DLD1 (cell line): ENCODE results near the gene IRX4.
"Not testable (repeated sequence)": the region's sequence is repeated elsewhere in the genome, so short reads cannot be mapped to it uniquely, and the experiment has no call there.

ENCODE experiments used
- in situ Hi-C: cut with HindIII; loops from 2 replicates; pipeline ENCODE4 v1.10.0; 2017; ENCODE audit warnings: low sequenced_read_pairs

Gene IRX4

DNA sequence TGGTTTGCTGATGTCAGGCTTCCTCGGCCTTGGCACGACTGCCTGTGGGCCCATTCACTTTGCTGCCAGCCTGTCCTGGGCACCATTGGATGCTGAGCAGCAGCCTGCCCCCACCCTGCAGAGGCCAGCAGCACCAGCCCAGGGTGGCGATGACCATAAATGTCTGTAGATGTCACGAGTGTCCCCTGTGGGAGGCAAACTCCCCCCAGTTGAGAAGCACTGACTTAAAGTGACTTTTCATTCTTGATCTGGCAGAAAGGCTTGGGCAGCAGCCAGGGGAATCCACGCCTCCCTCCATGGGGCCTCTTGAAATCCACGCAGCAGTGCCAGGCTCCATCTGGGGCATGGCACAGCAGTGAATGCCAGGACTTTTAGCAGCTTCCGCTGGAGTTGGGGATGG is 21.8 kb downstream of the IRX4 start:
- in situ Hi-C loops, result no loop called here

DNA sequence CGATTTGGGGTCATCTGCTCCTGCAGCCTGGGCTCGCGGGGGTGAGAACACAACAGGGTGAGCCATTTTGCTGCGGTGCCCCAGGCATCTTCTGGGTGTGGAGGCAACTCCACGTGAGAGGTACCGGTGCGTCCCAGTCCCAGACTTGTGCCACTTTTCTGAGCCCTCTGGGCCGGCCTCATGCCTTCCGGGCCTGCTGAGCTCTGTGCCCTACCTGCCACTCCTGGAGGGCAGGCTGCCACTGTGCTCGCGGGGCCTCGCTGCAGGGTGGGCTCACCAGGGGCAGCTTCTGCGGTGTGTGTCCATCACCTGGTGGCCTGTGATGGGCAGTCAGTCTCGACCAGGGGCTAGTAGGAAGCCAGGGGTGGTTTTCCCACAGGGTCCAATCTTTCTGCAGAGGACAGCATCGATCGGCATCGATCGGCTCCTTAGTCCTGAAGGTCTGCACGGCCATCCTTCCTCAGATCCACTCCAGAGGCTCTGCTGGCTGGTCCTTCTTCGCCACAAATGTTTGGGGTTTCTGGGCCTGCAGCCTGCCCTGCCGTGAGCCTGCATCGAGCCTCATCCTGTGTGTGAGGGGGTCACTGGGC is 22.6 kb downstream of the IRX4 start:
- in situ Hi-C loops, result no loop called here

DNA sequence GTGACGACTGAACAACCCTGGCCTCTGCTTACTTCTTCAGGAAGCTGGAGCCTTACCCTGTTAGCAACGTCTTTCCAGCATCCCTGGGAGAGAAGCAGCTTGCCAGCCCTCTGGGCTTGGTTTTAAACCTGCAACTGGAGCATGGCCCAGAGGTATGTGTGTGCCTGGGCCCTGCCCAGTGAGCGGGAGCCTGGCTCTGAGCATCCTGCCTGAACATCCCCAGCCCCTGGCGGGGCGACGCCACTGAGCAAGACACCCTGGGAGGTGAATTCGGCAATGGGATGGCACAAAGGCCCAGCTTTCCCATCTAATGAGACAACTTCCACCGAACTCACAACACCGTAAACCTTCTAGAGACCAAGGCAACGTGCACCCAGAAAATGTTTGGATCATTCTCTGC is 23.6 kb downstream of the IRX4 start:
- in situ Hi-C loops, result no loop called here

DNA sequence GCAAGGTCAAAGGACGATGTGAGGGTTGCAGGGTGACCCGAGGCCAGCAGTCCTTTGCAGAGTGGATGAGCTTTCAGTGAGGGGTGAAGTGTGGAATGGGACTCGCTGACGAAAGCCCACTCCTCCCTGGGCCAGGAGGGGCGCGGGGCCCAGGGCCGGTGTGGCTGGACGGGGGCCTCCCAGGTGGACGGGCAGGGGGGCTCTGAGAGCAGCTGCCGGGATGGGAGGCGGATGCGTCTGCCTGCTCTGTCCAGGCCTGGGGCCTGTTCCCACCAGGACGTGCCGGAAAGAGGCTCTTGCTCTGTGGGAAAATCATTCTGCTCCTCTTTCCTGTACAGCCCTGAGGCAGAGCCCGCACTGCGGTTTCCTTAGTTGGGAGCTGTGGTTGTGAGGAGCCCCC is 24.3 kb downstream of the IRX4 start:
- in situ Hi-C loops, result no loop called here

DNA sequence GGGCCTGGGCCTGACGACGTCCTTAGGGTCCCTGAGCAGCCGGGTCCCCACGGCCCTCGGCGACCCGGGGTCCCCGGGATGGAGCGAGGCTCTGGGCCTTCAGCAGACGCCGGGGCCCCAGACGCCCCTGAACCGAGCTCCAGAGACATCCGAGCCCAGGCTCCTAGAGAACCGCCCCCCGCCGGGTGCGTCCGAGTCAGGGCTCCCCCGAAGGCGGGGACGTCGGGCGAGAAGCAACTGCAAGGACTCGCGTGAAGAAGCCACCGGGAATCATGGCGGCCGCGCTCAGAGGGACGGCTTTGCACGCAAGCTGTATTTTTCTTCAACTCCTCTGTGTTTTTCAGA is 25.5 kb downstream of the IRX4 start:
- in situ Hi-C loops, result no loop called here

DNA sequence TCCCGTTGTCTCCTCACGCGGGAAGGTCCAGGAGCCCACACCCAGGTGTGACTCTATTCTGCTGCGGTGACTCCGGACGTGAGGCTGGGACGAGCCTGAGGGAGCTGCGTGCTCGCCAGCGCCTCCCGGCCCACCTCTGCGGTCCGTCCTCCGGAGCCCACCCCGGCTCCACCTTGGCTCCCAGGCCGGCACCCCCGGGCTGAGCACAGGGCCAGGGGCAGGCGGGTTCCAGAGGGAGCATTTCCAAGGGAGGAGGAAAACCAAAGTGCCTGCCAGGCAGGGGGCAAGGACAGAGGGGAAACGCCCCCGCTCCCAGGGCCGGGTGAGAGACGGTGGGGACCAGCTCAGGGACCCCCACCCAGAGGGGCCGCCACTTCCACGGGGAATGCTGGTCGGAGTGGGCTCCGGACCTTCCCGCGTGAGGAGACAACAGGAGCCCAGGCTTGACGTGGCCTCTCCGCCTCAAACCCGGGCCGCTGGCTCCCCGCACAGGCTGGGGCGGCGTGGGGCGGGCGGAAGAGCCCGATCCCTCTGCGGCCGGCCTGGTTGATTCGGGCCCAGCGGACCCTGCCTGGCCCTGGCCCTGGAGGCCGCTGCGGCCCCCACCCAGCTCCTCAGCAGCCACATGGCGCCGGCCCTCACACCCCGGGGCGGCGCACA is 26.0 kb downstream of the IRX4 start:
- in situ Hi-C loops, result no loop called here

DNA sequence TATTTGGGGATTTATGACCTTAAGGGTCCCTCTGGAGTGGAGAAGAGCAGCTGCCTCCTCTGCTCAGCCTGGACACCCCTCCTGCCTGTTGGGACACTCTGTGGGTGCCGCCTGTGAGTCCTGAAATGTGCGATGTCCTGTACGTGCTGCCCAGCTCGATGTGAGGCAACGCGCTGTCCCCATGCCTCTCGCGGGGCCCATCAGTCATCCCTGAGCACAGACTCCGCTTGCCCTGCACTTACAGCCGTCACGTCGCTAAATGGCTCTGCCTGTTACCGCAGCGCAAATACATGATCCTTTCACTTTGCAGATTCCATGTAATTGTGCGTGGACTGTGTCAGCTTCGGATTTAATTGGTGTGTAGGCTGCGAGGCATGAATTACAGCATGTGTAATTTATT is 27.1 kb downstream of the IRX4 start:
- in situ Hi-C loops, result no loop called here

DNA sequence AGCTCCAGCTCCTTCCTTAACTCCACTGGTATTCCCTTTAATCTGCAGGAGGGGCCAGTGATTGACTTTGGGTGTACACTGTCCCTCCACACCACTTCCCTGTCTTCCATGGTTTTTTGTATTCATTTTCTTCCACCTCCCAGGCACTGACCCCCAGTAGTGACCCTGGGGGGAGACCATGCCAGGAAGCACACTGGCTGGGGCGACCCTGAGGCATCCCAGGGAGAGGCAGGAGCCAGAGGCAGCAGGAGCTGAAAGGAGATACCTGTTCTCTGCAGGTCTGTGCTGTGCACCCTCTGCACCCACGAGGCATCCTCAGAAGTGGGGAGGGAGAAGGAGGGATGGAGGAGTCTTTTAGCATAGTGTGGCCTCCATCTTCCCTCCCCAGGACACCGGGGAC is 27.6 kb downstream of the IRX4 start:
- in situ Hi-C loops, result no loop called here

DNA sequence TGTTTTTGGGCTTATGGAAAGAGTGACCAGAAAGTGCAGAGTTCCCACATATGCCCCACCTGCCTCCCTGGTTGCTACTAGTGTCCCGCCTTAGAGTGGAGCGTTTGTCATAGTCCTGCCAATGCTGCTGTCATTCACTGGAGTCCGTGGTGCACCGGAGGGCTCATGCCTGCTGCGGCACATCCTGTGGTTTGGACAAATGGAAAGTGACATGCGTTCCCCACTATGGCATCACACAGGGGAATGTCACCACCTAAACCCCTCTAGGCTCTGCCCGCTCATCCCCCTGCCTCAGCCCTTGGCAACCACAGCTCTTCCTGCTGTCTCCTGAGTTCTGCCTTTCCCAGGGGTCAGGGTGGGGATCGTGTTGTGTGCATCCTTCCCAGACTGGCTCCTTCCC is 29.2 kb downstream of the IRX4 start:
- in situ Hi-C loops, result no loop called here

DNA sequence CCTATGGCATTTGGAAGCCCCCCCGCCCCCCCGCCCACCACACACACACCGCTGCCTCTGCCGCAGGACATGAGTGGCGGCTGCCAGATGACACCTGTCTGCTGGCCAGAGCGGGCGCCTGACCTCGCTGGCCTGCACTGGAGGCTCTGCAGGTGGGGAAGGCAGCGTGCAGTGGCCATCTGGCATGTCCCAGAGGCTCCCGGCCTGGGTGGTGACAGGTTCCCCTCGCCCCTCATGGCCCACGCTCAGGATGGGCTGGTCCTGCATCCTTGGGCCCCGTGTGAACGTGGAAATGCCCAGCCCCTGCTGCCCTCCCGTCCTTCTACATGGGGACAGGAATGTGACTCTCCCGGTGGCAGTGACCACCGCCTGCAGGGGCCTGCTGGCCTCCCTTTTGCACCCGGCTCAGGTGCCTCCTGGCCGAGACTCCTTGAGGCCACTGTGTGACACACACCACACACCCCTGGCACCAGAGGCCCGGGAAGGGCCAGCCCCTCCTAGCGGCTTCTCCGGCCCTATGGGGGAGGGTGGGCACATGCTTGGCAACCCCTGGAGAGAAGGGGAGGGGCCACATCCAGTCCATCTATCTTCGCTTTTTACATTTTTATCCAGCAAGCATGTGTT is 30.3 kb downstream of the IRX4 start:
- in situ Hi-C loops, result no loop called here

DNA sequence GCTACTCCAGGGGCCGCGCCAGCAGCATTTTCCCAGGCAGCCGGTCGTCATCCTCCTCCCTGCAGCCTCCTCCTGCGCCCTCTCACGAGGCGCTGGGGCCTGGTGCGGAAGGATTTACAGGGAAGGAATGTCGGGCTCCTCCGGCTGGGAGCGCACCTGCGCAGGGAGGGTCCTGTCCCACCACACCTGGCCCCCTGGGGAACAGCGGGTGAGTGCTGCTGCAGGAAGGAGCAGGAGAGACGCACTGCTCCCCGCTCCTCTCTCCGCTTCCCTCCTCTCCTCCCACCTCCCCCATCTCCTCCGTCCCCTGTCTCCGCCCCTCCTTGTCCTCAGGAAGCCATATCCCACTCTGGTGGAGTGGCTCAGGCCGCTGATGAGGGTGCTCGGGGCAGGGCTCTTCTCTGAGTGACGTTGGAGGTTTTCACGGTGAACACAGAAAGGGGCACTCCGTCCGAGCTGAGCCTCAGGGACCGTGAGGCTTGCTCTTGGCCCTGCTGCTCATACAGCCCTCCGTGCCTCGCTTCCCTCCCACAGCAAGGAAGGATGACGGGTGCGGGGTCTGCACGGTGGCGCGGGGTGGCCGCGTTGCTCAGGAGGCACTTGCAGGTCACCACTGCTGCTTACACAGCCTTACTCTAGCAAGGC is 31.3 kb downstream of the IRX4 start:
- in situ Hi-C loops, result no loop called here

DNA sequence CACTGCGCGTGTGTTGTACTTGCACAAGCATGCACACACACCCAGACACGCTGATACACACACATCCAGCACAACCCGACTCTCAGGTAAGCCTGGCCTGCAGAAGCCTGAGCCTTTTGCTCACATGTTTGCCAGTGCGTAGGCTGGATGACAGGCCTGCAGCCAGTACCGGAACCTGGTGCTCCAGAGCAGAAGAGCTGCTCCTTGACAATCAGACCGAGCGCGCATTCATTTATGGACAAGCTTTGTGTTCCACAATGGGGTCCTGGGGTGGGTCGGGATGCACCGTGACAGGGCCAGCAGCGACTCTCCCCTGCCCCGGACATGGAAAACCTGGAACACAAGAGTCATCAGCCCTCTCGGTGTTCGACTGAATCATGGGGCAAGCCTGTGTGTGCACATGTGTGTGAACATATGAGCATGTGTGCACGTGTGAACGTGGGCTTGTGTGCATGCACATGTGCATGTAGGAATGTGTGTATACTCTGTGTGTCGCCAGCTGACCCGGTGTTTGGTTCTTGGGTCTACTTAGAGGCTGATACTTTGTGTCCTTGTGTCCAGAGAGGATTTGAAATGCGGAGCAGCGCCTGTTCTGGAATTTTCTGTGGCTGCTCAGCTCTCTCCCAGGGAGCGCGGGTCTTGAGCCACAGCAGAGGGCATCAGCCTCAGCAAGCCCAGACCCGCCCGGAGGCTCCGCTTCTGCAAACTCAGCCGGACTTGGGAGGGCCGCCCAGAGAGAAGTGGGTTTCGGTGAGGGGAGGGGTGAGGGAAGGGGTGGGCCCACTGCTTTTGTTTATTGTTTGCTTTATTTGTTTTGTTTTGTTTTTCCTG is 32.2 kb downstream of the IRX4 start:
- in situ Hi-C loops, result no loop called here

DNA sequence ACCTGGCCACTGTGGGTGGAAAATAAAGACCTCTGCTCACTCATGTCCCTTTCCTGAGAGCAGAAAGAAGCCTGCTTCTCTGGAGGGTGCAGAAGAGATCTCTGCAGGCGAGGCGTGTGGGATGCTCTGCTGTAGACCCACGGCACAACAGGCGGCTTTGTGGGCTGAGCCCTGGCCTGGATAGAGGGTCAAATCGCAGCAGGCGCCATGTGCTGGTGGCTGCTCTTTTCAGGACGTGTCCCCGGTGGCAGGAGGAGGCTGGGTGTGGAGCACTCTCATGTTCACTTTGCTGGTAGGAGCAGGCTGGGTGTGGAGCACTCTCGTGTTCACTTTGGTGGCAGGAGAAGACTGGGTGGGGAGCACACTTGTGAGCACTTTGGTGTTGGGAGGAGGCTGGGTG is 35.1 kb downstream of the IRX4 start:
- in situ Hi-C loops, result no loop called here

DNA sequence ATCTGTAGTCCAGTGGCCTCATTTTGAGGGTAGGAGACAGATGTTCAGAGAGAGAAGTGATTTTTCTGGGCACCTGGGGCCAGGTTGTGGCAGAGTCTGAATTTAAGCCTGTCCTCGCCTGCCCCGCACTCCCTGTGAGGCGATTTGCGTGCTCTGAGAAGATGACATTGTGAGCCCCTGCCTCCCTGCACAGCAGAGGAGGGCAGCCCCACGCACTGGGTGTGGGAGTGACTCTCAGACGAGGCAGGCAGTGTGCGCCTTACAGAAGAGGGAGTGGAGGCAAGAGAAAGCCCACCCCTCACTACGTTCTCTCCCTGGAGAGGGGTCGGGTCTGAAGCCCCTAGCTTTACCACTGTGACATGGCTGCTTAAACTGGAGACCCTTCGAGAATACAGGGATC is 35.7 kb downstream of the IRX4 start:
- in situ Hi-C loops, result no loop called here

DNA sequence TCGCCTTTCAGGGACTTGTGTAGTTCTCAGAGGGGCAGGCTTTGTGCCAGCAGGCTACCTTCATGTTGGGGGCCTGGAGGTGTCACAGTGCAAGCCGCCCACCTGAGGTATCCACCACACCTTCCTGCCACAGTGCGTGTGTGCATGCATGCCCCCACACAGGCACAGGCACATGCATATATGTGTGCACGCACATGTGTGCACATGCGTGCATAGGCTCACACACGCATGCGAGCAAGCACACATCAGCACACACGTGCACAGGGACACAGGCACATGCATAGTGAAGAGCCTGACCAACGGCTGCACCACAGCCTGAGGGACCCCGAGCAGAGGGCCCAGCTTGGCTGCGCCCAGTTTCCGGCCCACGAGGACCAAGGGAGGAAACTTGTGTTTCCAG is 36.1 kb downstream of the IRX4 start:
- in situ Hi-C loops, result no loop called here

DNA sequence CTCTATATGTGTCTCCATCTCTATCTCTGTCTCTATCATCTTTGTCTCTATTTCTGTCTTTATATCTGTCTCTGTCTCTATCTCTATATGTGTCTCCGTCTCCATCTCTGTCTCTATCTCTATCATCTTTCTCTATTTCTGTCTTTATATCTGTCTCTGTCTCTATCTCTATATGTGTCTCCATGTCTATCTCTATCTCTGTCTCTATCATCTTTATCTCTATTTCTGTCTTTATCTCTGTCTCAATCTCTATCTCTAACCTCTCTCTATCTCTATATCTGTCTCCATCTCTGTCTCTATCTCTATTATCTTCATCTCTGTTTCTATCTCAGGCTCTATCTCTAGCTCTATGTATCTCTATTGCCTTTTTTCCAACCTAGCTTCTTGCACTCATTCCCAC is 37.0 kb downstream of the IRX4 start:
- in situ Hi-C loops, result no loop called here

DNA sequence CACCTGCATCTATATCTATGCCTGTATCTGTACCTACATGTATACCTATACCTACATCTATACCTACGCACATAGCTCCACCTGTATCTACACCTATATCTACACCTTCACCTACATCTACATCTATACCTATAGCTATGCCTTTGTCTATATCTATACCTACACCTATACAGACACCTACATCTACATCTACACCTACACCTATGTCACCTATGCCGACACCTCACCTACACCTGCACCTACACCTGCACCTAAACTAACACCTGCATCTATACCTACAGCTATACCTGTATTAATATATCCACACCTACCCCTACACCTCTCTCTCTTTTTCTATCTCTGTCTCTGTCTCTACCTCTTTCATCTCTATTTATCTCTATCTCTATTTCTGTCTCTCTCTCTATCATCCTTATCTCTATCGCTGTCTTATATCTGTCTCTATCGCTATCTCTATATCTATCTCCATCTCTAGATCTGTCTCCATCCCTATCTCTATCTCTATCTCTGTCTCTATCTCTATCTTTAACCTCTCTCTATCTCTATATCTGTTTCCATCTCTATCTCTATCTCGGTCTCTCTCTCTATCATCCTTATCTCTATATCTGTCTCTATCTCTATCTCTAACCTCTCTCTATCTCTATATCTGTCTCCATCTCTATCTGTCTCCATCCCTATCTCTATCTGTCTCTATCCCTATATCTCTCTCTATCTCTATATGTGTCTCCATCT is 37.9 kb downstream of the IRX4 start:
- in situ Hi-C loops, result no loop called here

DNA sequence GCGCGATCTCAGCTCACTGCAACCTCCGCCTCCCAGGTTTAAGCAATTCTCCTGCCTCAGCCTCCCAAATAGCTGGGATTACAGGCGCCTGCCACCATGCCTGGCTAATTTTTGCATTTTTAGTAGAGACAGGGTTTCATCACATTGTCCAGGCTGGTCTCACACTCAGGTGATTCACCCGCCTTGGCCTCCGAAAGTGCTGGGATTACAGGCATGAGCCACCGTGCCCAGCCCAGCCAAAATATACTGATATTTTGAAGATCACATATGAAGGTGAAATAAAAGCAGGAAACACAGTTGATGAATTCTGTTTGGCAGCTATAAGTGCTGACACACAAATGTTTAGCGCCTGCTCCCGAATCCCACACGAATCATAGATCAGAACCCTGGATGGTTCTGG is 39.0 kb downstream of the IRX4 start:
- in situ Hi-C loops, result not testable (repeated sequence)

DNA sequence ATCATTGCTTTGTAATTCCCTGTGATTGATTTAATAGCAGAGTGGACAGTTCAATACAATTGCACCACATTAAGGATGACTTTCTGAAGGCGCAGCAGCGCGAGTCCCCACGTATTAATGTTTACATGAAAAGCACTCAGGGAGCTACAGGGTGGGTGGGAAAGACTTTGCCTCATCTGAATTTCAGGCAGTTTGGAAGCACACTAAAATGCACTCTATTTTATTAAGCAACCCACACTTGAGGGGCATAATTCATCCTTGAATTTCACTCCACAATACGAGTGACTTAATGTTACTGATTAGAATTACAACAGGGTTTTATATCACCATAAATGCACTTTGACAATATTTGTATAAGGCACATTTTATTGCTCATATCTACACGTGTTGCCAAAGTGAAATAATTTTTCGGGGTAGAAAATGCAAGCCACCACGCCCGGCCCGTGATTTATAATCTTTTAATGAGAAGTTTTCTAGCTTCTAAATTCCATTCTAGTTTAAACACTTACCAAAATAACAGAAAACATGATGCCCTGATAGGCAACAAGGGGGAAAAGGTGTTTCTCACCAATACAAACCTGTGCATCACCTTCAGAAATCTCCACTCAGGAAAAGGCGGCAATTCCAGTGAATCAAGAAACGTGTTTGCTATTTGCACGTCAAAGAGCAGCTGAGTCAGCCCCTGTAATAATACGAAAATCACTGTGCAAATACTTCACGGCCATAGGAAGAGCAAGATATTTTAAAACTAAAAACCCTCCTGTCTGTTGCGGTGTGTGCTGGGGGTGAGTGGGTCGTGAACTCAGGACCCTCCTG is 40.5 kb downstream of the IRX4 start:
- in situ Hi-C loops, result no loop called here
